Stimulated activated naive B cell treated with anti-CD40 and anti-IgM and Interleukin-4, amounts not matched to agents 10 μg/mL and 1 μg/mL and 100 μg/mL, for 72 hours (primary cell): Measurements from ENCODE around the gene ABCF2.

Source experiments
- ATAC-seq, 2 donors: fragments of 150-1000 bp; cut with Tn5 transposase; replicated peaks; 2 replicates each; pipeline ENCODE4 v1.10.0; 2021; ENCODE audit warnings: moderate library complexity in 1 of 2
- DNase-seq: peaks from one replicate; pipeline ENCODE4 v3.0.0; 2021
- H3K27ac Mint-ChIP-seq: one replicate; pipeline ENCODE4 v1.8.0; 2022; ENCODE audit warnings: mild to moderate bottlenecking, mixed read lengths
- H3K27me3 Mint-ChIP-seq, 2 donors: one replicate each; pipeline ENCODE4 v1.8.0; 2022; ENCODE audit warnings: mixed read lengths in 2 of 2
- H3K36me3 Mint-ChIP-seq, 2 donors: one replicate each; pipeline ENCODE4 v1.8.0; 2022; ENCODE audit warnings: mixed read lengths in 2 of 2, mild to moderate bottlenecking in 1 of 2
- H3K4me1 Mint-ChIP-seq, 2 donors: one replicate each; pipeline ENCODE4 v1.8.0; 2022; ENCODE audit warnings: mixed read lengths in 2 of 2, mild to moderate bottlenecking in 1 of 2
- H3K4me3 Mint-ChIP-seq, 2 donors: one replicate each; pipeline ENCODE4 v1.8.0; 2022; ENCODE audit warnings: mild to moderate bottlenecking in 2 of 2, mixed read lengths in 2 of 2, moderate library complexity in 1 of 2
- H3K9me3 Mint-ChIP-seq, 2 donors: one replicate each; pipeline ENCODE4 v1.8.0; 2022; ENCODE audit warnings: mixed read lengths in 2 of 2, mild to moderate bottlenecking in 1 of 2

The ABCF2 gene

DNA sequence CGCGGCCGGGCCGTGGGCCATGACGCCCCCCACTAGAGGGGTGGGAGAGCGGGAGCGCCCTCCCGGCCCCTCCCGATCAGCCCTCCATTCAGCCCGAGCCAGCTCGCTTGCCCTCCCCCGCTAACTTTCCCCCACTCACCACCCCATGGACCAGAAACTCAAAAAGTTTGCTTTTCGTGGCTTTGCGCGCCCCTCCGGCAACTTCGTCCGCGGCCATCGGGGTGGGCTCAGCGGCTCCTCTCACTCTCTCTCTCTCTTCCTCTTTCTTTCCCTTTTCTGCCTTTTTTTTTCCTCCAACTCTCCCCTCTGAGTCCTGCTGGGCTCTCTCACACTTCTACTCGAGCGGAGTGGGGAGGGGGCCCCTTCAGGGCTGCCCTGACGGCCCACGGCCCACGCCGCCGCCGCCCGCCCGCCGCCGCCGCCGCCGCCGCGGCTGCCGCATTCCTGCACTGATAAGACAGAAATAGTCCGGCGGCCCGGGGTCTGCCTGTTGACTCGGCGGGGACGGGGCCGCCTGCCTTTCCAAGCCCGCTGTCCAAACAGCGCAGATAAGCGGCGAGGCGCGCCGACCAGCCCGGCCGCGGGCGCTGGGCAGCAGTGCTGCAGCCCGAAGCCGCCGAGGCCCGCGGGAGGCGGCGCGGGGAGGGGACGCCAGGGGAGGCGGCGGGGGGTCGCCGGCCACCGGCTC is 21.5 kb upstream of the ABCF2 start, which contains the start of gene SMARCD3:
Gene SMARCD3 (minus strand): TSS at position 349 of the 688 bp plus-strand sequence. CDS start 132 bp downstream, at position 217.
- peaks cover 54 to 61% of the 10 kb centered on the region in 2 donors for H3K27me3 Mint-ChIP-seq
- peaks cover 44 to 71% of the 10 kb centered on the region in 2 donors for H3K4me1 Mint-ChIP-seq
- H3K9me3 Mint-ChIP-seq, result no peaks in the 10 kb centered on the region
- DNase-seq, result no peak
- peak within 1 kb of the TSS; percentile 74 to 83 for H3K4me3 Mint-ChIP-seq
- H3K27ac Mint-ChIP-seq, result peak within 1 kb of the TSS; percentile 43
- no peaks in the 10 kb centered on the region for H3K36me3 Mint-ChIP-seq
- peak; percentile 11 to 16 for ATAC-seq

DNA sequence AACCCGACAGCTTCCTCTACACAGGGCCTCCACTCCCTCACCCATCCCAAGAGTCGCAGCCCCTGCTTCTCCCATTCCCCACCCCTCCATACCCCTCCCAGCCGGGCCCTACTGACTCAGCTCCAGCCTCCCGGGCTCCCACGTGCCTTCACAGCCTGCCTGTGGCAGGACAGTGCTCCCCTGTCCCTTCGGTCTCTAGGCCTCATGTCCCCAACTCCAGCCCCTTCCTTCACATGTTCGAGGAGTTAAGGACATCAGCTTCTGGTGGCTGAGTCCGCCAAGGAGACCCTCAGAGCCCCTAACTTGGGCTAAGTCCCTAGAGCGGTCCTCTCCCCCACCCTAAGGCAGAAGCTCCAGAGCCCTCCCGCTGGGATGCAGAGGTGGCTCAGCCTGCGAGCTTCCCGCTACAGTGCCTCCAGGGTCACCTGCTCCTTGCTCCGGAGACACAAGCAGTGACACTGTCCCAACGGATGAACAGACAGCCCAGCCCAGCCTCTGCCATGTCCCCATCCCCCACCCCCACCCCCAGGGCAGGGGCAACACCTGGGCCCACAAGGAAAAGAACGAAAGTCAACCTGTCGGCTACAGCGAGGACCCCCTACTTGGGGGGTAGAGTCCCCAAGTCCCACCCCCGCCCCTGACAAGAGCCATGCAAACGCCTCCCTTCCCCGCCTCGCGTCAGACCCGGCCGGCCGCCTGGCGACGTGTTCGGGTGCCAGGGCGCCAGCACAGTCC is 20.8 kb upstream of the ABCF2 start:
- ATAC-seq, result no peak
- peak overlapping the region; percentile 43 for H3K27ac Mint-ChIP-seq
- DNase-seq, result no peak
- no peaks in the 10 kb centered on the region for H3K9me3 Mint-ChIP-seq
- H3K36me3 Mint-ChIP-seq, result no peaks in the 10 kb centered on the region
- H3K4me3 Mint-ChIP-seq, result peak overlapping the region; percentile 73 to 83
- peaks cover 49 to 78% of the 10 kb centered on the region in 2 donors for H3K4me1 Mint-ChIP-seq
- H3K27me3 Mint-ChIP-seq, result peaks cover 54 to 57% of the 10 kb centered on the region in 2 donors

DNA sequence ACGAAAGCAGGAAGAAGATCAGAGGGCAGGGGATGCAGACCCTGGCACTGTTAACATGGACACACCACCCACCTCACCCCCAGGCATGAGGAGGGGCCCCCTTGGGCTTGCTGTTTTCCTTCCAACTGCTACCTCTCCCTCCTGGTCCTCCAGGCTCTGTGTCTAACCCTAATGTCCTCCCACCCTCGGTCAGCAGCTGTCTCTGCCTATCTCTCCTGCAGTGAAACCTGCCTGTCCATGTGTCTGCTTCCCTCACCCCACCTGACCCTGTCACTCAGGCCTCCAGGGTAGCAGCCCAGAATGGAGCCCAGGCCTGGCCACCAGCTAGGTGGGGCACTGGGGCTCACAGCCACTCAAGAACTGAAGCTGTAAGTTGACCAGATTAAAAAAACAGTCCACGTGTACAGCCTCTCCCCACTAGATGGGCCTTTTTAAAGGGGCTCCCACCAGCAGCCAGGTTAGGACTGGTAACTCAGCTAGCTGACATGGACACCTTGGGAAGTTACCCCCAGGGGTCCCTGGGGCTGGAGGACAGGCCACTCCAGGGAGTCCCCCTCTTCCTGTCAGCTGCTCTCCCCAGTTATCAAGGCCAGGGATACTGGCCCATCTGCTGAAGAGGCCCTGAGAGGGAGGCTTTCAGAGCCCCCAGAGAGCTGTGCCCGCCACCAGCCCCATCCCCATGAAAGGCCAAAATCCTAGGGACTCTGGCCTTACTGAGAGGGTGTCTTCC is 20.0 kb upstream of the ABCF2 start:
- Mint-ChIP-seq H3K9me3 (no peaks in the 10 kb centered on the region), H3K36me3 (no peaks in the 10 kb centered on the region), H3K27me3 (peaks cover 47 to 50% of the 10 kb centered on the region in 2 donors), H3K27ac (peak overlapping the region; percentile 62), H3K4me3 (peak overlapping the region in 1 of 2 donors; percentile 10), H3K4me1 (peaks cover 46 to 75% of the 10 kb centered on the region in 2 donors)
- DNase-seq (no peak), ATAC-seq (no peak)

GRCh38 chr7:151246102-151246850 is 19.3 kb upstream of the ABCF2 start:
- ATAC-seq (no peak), DNase-seq (no peak)
- Mint-ChIP-seq H3K36me3 (peaks cover 2 to 3% of the 10 kb centered on the region in 2 donors), H3K27me3 (peaks cover 45 to 48% of the 10 kb centered on the region in 2 donors), H3K27ac (peak overlapping the region; percentile 5), H3K4me1 (peaks cover 45 to 71% of the 10 kb centered on the region in 2 donors), H3K4me3 (peak overlapping the region; percentile 48 to 58), H3K9me3 (no peaks in the 10 kb centered on the region)

DNA sequence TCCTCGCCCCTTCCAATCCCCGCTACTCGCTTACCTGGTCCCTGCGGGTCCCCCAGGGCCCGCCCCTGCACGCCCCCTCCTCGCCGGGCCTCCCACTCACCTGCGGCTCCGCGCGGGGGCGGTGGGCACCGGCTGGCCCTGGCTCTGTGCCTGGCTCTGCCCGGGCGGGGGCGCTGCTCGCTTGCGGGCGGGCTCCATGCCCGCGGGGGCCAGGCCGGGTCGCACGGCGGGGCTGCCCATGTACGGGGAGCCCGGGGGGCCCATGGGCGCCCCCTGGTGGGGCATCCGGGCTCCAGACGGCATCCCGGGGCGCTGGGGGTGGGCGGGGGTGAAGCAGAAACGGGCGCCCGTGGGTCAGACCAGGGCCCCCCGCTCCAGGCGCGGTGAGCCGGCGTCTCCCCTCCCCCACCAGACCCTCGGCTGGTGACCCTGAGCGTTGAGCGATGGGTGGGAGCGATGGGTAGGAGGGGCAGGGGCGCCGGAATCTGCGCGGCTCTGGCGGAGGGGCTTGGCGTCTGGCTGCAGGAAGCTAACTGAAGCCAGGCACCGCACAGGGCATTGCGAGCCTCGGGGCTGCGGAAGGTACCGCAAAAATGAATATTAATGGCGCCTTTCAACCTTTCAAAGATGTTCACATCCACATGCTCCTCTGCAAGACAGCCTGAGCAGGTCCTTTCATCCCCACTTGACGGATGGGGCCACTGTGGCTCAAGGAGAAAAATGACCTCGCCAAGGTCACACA is 18.5 kb upstream of the ABCF2 start:
- no peaks in the 10 kb centered on the region for H3K9me3 Mint-ChIP-seq
- peaks cover 3 to 4% of the 10 kb centered on the region in 2 donors for H3K36me3 Mint-ChIP-seq
- DNase-seq, result no peak
- H3K27me3 Mint-ChIP-seq, result peaks cover 37 to 40% of the 10 kb centered on the region in 2 donors
- H3K4me1 Mint-ChIP-seq, result peaks cover 37 to 64% of the 10 kb centered on the region in 2 donors
- ATAC-seq, result peak; percentile 50 to 65
- H3K4me3 Mint-ChIP-seq, result peak overlapping the region; percentile 48 to 75
- H3K27ac Mint-ChIP-seq, result no peak overlapping the region

DNA sequence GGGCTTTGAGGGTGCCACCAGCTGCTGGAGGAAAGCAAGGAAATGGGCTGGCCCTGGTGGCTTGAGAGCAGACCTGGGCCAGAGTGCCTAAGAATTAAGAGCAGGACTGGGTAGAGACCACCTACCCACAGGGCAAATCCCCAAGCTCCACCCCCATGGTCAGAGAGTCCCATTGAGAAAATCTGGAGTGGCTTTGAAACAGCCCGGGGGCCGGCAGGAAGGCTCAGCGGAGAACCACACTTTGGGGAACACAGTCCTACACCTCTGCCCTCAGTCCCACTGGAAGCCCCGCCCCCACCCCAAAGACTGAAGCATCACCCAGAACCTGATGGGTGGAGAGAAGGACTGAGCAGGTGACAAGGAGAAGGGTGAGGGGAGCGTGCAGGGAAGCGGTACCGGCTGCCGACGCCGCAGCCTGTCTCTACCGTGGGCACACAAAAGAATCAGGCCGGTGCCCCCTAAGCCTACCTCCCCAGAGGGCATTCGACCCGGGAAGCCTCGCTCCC is 17.9 kb upstream of the ABCF2 start:
- Mint-ChIP-seq H3K27ac (no peak overlapping the region), H3K9me3 (no peaks in the 10 kb centered on the region), H3K36me3 (peaks cover 10% of the 10 kb centered on the region in 2 donors), H3K4me3 (peak overlapping the region; percentile 62 to 75), H3K27me3 (peaks cover 32 to 35% of the 10 kb centered on the region in 2 donors), H3K4me1 (peaks cover 37 to 59% of the 10 kb centered on the region in 2 donors)
- DNase-seq (no peak), ATAC-seq (no peak)

GRCh38 chr7:151244196-151244840 is 17.3 kb upstream of the ABCF2 start:
- Mint-ChIP-seq H3K4me1 (peaks cover 37 to 57% of the 10 kb centered on the region in 2 donors), H3K27me3 (peaks cover 28 to 32% of the 10 kb centered on the region in 2 donors), H3K9me3 (no peaks in the 10 kb centered on the region), H3K4me3 (peak overlapping the region; percentile 75 to 83), H3K36me3 (peaks cover 12 to 14% of the 10 kb centered on the region in 2 donors), H3K27ac (no peak overlapping the region)
- DNase-seq (no peak), ATAC-seq (peak; percentile 28 to 41)

GRCh38 chr7:151243408-151244195 is 16.6 kb upstream of the ABCF2 start:
- peak; percentile 40 to 42 for ATAC-seq
- peaks cover 25 to 28% of the 10 kb centered on the region in 2 donors for H3K27me3 Mint-ChIP-seq
- peaks cover 40 to 61% of the 10 kb centered on the region in 2 donors for H3K4me1 Mint-ChIP-seq
- DNase-seq, result no peak
- H3K36me3 Mint-ChIP-seq, result peaks cover 17 to 20% of the 10 kb centered on the region in 2 donors
- peak overlapping the region; percentile 75 to 83 for H3K4me3 Mint-ChIP-seq
- no peaks in the 10 kb centered on the region for H3K9me3 Mint-ChIP-seq
- peak overlapping the region; percentile 89 for H3K27ac Mint-ChIP-seq

DNA sequence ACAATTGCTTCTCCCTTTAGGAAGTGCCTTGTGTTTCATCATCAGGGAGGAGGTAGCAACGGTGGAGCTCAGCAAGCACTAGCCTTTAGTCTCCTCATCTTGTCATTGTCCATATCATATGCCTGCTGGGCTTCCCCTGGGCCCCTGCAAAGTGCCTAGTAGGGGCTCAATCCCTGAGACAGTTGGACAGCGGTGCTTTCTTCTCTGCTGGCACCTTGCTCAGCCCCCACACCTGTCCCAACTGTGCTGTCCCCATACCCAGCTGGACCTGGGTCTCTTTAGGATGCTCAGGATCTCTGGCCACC is 16.0 kb upstream of the ABCF2 start:
- Mint-ChIP-seq H3K27me3 (peaks cover 21 to 22% of the 10 kb centered on the region in 2 donors), H3K36me3 (peaks cover 17 to 20% of the 10 kb centered on the region in 2 donors)

GRCh38 chr7:151242159-151243044 is 15.4 kb upstream of the ABCF2 start:
- Mint-ChIP-seq H3K27ac (no peak overlapping the region), H3K4me1 (peaks cover 33 to 51% of the 10 kb centered on the region in 2 donors), H3K27me3 (peaks cover 16 to 17% of the 10 kb centered on the region in 2 donors), H3K4me3 (no peak overlapping the region), H3K9me3 (no peaks in the 10 kb centered on the region), H3K36me3 (peaks cover 17 to 20% of the 10 kb centered on the region in 2 donors)
- ATAC-seq (no peak), DNase-seq (no peak)

More for the DNA sequence above, 16.0 kb upstream of the ABCF2 start:
- H3K4me3 Mint-ChIP-seq, result peak overlapping the region; percentile 75 to 83
- DNase-seq, result no peak
- H3K27ac Mint-ChIP-seq, result peak overlapping the region; percentile 89
- ATAC-seq, result no peak
- H3K9me3 Mint-ChIP-seq, result no peaks in the 10 kb centered on the region
- peaks cover 37 to 57% of the 10 kb centered on the region in 2 donors for H3K4me1 Mint-ChIP-seq

DNA sequence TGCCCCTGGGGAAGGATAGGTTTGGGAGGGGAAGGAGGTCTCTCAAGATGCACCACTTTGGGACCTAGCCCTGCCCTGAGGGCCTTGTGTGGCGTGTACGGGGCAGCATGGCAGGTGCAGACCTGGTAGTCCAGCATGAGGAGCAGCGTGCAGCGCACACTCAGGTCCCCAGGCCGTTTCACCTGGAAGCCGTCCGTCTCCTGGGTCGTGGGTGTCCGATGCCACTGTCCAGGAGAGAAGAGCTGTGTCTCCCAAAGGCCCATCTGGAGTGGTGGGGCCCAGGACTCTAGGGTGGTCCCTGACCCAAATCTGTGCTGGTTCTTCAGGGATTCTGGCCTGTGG is 14.7 kb upstream of the ABCF2 start:
- Mint-ChIP-seq H3K4me3 (no peak overlapping the region), H3K9me3 (no peaks in the 10 kb centered on the region), H3K36me3 (peaks cover 17 to 24% of the 10 kb centered on the region in 2 donors), H3K4me1 (peaks cover 33 to 49% of the 10 kb centered on the region in 2 donors), H3K27me3 (peaks cover 9 to 13% of the 10 kb centered on the region in 2 donors), H3K27ac (no peak overlapping the region)
- DNase-seq, result no peak
- ATAC-seq, result no peak
